Adipose tissue (tissue), 3 donors: Measurements from ENCODE around the gene UGT1A9. TPM values are rescaled to one million over a fixed set of nuclear protein-coding genes. Genes with fewer than 3 reads are reported as not detected.

Experiments used
- H3K27ac ChIP-seq: one replicate; pipeline ENCODE4 v1.5.1; 2013; ENCODE audit warnings: low read depth, low read length
- WGBS, 3 donors: extraction: QIAGEN DNeasy Blood & Tissue Kit; methylation state at CpG; one replicate each; pipeline ENCODE4 v1.1.7; 2013; 5-methylcytosine and 5-hydroxymethylcytosine counted together
- polyA plus RNA-seq, 3 donors: library from polyadenylated mRNA; stranded (reverse); fragments of 200-250 nt; gene quantifications; one replicate each; pipeline ENCODE4 v1.2.3, GENCODE V29; 2013
- donor health status: healthy with polysubstance abuse.
- donor health status: Bipolar disorder and iron deficiency.
- donor health status: healthy.

UGT1A9 gene
- polyA plus RNA-seq, 3 donors, result not detected

DNA sequence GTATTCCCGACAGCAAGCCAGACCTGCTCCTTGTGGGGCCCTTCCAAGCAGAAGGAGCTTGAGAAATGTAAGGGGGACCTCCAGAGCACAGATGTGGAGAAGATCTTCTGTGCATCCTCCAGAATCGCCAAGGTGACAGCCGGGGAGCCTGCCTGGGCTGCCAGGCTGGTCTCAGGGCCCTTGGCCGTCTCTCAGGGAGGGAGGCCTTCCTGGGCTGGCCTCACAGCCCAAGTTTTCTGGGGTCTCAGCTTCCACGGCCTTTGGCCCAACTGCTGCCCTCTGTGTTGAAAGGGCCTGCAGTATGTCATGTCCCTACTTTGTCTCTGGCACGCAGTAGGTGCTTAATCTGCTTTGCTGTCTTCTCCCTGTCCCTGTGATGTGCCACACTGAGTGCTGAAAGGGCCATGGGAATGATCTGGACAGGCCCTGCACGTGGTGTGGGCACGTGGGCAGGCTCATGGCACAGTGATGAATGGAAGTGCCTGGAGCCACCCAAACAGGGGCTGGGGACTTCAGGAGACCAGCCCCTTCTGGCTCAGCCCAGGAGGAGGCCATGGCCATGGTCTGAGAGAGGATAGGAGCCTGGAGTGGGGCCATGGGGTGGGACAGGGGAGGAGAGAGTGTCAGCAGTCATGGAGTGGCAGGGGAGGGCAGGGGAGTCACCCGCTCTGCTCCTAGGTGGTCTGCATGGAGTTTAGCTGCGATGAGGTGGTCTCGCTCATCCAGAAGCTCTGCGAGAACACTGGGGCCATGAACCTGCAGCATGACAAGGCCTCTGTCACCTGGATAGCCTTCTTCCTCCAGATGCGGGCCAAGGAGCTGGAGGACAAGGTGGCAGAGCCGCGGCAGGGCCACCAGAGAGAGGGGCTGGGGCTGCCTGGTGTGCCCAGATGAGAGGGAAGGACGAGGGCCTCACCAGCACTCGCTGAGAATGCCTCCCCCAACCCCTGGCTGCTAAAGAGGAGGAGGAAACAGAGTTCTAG, 147.2 kb downstream of the UGT1A9 start:
- 74 to 82% (median 78%) methylated on average over 17 of the region's 17 CpGs for WGBS, 3 donors
- no peak overlapping the region for H3K27ac ChIP-seq

GRCh38 chr2:233819884-233820773, 148.4 kb downstream of the UGT1A9 start:
- 83 to 87% (median 84%) methylated on average over 18 of the region's 18 CpGs for WGBS, 3 donors
- no peak overlapping the region for H3K27ac ChIP-seq

GRCh38 chr2:233820774-233821105, 149.0 kb downstream of the UGT1A9 start:
- 81 to 85% (median 85%) methylated on average over 6 of the region's 6 CpGs for WGBS, 3 donors

GRCh38 chr2:233821196-233821595, 149.5 kb downstream of the UGT1A9 start:
- no peak overlapping the region for H3K27ac ChIP-seq
- 82 to 93% (median 91%) methylated on average over 3 of the region's 3 CpGs for WGBS, 3 donors

More at GRCh38 chr2:233820774-233821105, 149.0 kb downstream of the UGT1A9 start:
- no peak overlapping the region for H3K27ac ChIP-seq

GRCh38 chr2:233821709-233822100, 150.0 kb downstream of the UGT1A9 start:
- WGBS, 3 donors, result 83 to 95% (median 90%) methylated on average over 8 of the region's 8 CpGs
- no peak overlapping the region for H3K27ac ChIP-seq

DNA sequence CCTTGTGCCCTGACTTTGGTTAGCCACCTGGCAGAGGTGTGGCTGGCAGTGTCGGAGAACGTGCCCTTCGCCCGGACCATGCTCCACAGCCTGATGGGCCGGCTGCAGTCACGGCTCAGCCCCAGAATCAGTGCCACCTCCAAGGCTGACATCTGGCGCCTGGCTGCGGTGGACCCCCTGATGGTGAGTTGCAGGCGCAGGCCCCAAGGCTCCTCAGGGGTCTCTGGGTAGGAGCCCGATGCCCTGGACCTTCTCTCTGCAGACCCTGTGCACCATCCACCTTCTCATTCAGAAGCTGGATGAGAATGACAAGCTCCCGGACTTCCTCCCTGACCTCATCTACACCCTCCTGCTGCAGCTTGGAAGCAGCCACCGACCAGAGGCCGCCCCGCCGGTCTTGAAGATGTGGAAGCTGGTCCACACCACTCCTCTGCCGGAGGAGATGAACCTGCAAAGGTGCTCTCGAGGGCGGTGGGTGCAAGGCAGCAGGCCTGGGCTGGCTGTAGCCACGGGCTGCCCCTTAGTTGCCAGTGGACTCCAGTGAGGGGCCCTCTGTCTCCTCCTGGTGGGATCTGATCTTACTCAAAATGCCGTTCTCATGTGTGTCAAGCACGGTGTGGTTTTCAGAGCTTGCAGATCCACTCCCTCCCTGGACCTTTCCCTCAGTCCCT, 150.5 kb downstream of the UGT1A9 start:
- 79 to 94% (median 89%) methylated on average over 21 of the region's 21 CpGs for WGBS, 3 donors
- H3K27ac ChIP-seq, result no peak overlapping the region

Other genes starting within 250 kb of the UGT1A9 start
- gene USP40, start 105.1 kb upstream of the UGT1A9 start, polyA plus RNA-seq, result 10 to 100 TPM; 11.5 to 26.4 (median 16.2) TPM
- not detected for gene UGT1A8, start 54.3 kb upstream of the UGT1A9 start, polyA plus RNA-seq
- under 1 TPM in 1 of 3 donors, not detected in 2; 0.59 TPM for gene UGT1A10, start 35.5 kb upstream of the UGT1A9 start, polyA plus RNA-seq
- gene UGT1A7, start 10.0 kb downstream of the UGT1A9 start, polyA plus RNA-seq, result not detected
- gene UGT1A6, start 21.0 kb downstream of the UGT1A9 start, polyA plus RNA-seq, result under 1 TPM in 2 of 3 donors, not detected in 1; 0.39 to 0.79 TPM
- gene UGT1A5, start 41.0 kb downstream of the UGT1A9 start, polyA plus RNA-seq, result under 1 TPM in 1 of 3 donors, not detected in 2; 0.04 TPM
- gene UGT1A4, start 46.8 kb downstream of the UGT1A9 start, polyA plus RNA-seq, result not detected
- gene UGT1A3, start 57.1 kb downstream of the UGT1A9 start, polyA plus RNA-seq, result not detected
- under 1 TPM in 2 of 3 donors, not detected in 1; 0.03 to 0.06 TPM for gene UGT1A1, start 88.4 kb downstream of the UGT1A9 start, polyA plus RNA-seq
- 1 to 10 TPM in 1 of 3 donors, under 1 TPM in 2; 0.09 to 2.2 (median 0.14) TPM for gene MROH2A, start 106.4 kb downstream of the UGT1A9 start, polyA plus RNA-seq
- gene HJURP, start 182.6 kb downstream of the UGT1A9 start, polyA plus RNA-seq, result under 1 TPM in 2 of 3 donors, not detected in 1; 0.07 to 0.16 TPM
- under 1 TPM in 1 of 3 donors, not detected in 2; 0.12 TPM for gene TRPM8, start 245.5 kb downstream of the UGT1A9 start, polyA plus RNA-seq